HepG2 (cell line): Measurements from ENCODE around the gene FAM187B. TPM values are rescaled to one million over a fixed set of nuclear protein-coding genes. Genes with fewer than 3 reads are reported as not detected.

Experiments
- NFATC3 ChIP-seq: sonication (generic); formaldehyde crosslinking; IDR thresholded peaks from 2 replicates; pipeline ENCODE4 v1.5.1; 2020; ENCODE audit warnings: mild to moderate bottlenecking, missing genetic modification reagents
- RBM22 ChIP-seq: fragments of 200-400 bp; formaldehyde crosslinking; optimal IDR thresholded peaks from 2 replicates; pipeline ENCODE3; 2017; ENCODE audit warnings: mild to moderate bottlenecking, low read length, moderate library complexity
- ZNF235 ChIP-seq: sonication (generic); formaldehyde crosslinking; IDR thresholded peaks from 2 replicates; pipeline ENCODE4 v1.8.1; 2023; ENCODE audit warnings: mild to moderate bottlenecking, missing genetic modification reagents, borderline replicate concordance
- ZNF552 ChIP-seq: sonication (generic); formaldehyde crosslinking; IDR thresholded peaks from 2 replicates; pipeline ENCODE4 v1.9.0; 2022; ENCODE audit warnings: missing genetic modification reagents, mild to moderate bottlenecking, borderline replicate concordance
- ZNF556 ChIP-seq: sonication (generic); formaldehyde crosslinking; IDR thresholded peaks from 2 replicates; pipeline ENCODE4 v1.4.0; 2020; ENCODE audit warnings: mild to moderate bottlenecking, missing genetic modification reagents, borderline replicate concordance
- ZNF629 ChIP-seq: sonication (generic); formaldehyde crosslinking; conservative IDR thresholded peaks from 2 replicates; pipeline ENCODE4 v1.5.0; 2020; ENCODE audit warnings: missing genetic modification reagents
- polyA plus RNA-seq, 8 experiments: library from polyadenylated mRNA; depleted of rRNA in 3 of 8; stranded (reverse) in 7 of 8; unstranded in 1 of 8; fragments of >200 nt; fragmentation: Illumina TruSeq in 4 of 8; extraction: Trizol in 4 of 8; gene quantifications; 2 replicates each; pipeline versions ENCODE4 v1.2.1 to v1.2.3, GENCODE V29; 2011 to 2016; ENCODE audit warnings: low read depth in 4 of 8, missing spikeins in 1 of 8, mixed read lengths in 1 of 8; ENCODE audit not compliant: insufficient read depth in 1 of 8
- total RNA-seq, 5 experiments: library from RNA; depleted of rRNA; stranded (reverse); fragments of >200 nt; fragmentation: Illumina TruSeq; extraction: Trizol; gene quantifications; 2 replicates each; pipeline ENCODE4 v1.2.3, GENCODE V29; 2016; ENCODE audit warnings: low read depth in 1 of 5
- TF ChIP-seq, protein P1 (sequence below), 2 experiments: sonication (generic) in 1 of 2; formaldehyde crosslinking in 1 of 2; IDR thresholded peaks; 2 replicates each; pipeline versions ENCODE4 v1.6.1 to v1.9.0; 2014 to 2022; ENCODE audit warnings: antibody characterized with exemption in 1 of 2, borderline replicate concordance in 1 of 2, inconsistent platforms in 1 of 2, low read depth in 1 of 2, missing genetic modification reagents in 1 of 2
- TF ChIP-seq, protein P2 (sequence below): IDR thresholded peaks from 2 replicates; pipeline ENCODE4 v1.6.1; 2016; ENCODE audit warnings: low read depth
- TF ChIP-seq, protein P3 (sequence below): sonication (generic); formaldehyde crosslinking; IDR thresholded peaks from 2 replicates; pipeline ENCODE4 v1.8.0; 2022; ENCODE audit warnings: low read depth, missing genetic modification reagents
- TF ChIP-seq, protein P4 (sequence below): sonication (generic); formaldehyde crosslinking; IDR thresholded peaks from 2 replicates; pipeline ENCODE4 v1.8.1; 2022; ENCODE audit warnings: low read depth, mild to moderate bottlenecking, missing genetic modification reagents
- TF ChIP-seq, protein P5 (sequence below): sonication (generic); formaldehyde crosslinking; IDR thresholded peaks from 2 replicates; pipeline ENCODE4 v1.5.0; 2020; ENCODE audit warnings: missing genetic modification reagents

FAM187B gene
- total and polyA plus RNA-seq, 2 of the 13 experiments (the other 11 are each of a cell fraction or from before 2014, with no cell fraction given), result not detected

DNA sequence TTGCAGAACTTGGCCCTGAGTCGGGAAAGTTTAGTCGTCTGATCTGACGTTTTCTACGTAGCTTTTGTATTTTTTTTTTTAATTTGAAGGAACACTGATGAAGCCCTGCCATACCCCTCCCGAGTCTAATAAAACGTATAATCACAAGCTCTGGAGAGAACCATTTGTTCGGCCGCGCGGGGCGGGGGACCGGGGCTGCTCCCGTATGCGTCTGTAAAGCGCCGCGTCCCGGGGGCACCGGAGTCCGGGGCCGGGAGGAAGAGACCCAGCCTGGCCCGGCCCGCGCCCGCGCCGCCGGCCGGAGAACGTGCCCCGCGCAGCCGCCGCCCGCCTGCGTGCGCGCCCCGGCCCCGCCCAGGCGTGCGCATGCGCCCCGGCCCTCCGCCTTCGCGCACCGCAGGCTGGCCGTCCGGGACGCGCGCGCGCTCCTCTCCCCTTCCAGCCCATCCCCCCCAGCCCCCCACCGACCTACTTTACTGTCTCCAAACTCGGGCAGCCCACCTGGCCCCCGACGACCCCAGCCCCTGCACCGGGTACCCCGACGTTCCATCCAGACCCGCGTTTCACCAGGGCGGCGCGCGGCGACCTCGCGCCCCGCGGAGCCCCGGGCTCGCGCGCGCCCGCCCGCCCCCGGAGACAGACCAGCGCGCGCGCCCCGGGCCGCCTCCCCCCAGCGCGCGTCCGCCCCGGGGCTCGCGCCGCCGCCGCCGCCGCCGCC, 39.4 kb upstream of the FAM187B start (continued):
- TF ChIP-seq ZNF552 (no peak), RBM22 (peak; percentile 3), ZNF629 (CRISPR knock-in tag) (no peak), ZNF235 (0 out of 2 replicates have a peak, but pooled peaks have one; percentile 40), ZNF556 (CRISPR knock-in tag) (no peak), NFATC3 (CRISPR knock-in tag) (no peak)
- TF ChIP-seq, protein P1, sequence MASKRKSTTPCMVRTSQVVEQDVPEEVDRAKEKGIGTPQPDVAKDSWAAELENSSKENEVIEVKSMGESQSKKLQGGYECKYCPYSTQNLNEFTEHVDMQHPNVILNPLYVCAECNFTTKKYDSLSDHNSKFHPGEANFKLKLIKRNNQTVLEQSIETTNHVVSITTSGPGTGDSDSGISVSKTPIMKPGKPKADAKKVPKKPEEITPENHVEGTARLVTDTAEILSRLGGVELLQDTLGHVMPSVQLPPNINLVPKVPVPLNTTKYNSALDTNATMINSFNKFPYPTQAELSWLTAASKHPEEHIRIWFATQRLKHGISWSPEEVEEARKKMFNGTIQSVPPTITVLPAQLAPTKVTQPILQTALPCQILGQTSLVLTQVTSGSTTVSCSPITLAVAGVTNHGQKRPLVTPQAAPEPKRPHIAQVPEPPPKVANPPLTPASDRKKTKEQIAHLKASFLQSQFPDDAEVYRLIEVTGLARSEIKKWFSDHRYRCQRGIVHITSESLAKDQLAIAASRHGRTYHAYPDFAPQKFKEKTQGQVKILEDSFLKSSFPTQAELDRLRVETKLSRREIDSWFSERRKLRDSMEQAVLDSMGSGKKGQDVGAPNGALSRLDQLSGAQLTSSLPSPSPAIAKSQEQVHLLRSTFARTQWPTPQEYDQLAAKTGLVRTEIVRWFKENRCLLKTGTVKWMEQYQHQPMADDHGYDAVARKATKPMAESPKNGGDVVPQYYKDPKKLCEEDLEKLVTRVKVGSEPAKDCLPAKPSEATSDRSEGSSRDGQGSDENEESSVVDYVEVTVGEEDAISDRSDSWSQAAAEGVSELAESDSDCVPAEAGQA (IDR thresholded peaks at IDR 0.05; ENCODE audit: low read depth), result no peak
- TF ChIP-seq, protein P1 (CRISPR knock-in tag; IDR thresholded peaks at IDR 0.05; ENCODE audit: borderline replicate concordance), result no peak
- TF ChIP-seq, protein P2, sequence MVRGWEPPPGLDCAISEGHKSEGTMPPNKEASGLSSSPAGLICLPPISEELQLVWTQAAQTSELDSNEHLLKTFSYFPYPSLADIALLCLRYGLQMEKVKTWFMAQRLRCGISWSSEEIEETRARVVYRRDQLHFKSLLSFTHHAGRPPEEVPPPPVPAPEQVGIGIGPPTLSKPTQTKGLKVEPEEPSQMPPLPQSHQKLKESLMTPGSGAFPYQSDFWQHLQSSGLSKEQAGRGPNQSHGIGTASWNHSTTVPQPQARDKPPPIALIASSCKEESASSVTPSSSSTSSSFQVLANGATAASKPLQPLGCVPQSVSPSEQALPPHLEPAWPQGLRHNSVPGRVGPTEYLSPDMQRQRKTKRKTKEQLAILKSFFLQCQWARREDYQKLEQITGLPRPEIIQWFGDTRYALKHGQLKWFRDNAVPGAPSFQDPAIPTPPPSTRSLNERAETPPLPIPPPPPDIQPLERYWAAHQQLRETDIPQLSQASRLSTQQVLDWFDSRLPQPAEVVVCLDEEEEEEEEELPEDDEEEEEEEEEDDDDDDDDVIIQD (CRISPR knock-in tag), result no peak
- TF ChIP-seq, protein P3, sequence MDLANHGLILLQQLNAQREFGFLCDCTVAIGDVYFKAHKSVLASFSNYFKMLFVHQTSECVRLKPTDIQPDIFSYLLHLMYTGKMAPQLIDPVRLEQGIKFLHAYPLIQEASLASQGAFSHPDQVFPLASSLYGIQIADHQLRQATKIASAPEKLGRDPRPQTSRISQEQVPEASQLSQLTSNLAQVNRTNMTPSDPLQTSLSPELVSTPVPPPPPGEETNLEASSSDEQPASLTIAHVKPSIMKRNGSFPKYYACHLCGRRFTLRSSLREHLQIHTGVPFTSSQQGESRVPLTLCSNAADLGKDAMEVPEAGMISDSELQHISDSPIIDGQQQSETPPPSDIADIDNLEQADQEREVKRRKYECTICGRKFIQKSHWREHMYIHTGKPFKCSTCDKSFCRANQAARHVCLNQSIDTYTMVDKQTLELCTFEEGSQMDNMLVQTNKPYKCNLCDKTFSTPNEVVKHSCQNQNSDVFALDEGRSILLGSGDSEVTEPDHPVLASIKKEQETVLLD (CRISPR knock-in tag), result 0 out of 2 replicates have a peak, but pooled peaks have one; percentile 21
- TF ChIP-seq, protein P4, sequence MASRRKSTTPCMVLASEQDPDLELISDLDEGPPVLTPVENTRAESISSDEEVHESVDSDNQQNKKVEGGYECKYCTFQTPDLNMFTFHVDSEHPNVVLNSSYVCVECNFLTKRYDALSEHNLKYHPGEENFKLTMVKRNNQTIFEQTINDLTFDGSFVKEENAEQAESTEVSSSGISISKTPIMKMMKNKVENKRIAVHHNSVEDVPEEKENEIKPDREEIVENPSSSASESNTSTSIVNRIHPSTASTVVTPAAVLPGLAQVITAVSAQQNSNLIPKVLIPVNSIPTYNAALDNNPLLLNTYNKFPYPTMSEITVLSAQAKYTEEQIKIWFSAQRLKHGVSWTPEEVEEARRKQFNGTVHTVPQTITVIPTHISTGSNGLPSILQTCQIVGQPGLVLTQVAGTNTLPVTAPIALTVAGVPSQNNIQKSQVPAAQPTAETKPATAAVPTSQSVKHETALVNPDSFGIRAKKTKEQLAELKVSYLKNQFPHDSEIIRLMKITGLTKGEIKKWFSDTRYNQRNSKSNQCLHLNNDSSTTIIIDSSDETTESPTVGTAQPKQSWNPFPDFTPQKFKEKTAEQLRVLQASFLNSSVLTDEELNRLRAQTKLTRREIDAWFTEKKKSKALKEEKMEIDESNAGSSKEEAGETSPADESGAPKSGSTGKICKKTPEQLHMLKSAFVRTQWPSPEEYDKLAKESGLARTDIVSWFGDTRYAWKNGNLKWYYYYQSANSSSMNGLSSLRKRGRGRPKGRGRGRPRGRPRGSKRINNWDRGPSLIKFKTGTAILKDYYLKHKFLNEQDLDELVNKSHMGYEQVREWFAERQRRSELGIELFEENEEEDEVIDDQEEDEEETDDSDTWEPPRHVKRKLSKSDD (CRISPR knock-in tag), result no peak
- TF ChIP-seq, protein P5, sequence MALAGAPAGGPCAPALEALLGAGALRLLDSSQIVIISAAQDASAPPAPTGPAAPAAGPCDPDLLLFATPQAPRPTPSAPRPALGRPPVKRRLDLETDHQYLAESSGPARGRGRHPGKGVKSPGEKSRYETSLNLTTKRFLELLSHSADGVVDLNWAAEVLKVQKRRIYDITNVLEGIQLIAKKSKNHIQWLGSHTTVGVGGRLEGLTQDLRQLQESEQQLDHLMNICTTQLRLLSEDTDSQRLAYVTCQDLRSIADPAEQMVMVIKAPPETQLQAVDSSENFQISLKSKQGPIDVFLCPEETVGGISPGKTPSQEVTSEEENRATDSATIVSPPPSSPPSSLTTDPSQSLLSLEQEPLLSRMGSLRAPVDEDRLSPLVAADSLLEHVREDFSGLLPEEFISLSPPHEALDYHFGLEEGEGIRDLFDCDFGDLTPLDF (CRISPR knock-in tag), result 0 out of 2 replicates have a peak, but pooled peaks have one; percentile 34
